ENCODE results near the gene PTPRE. TPM values are rescaled to one million over a fixed set of nuclear protein-coding genes. Genes with fewer than 3 reads are reported as not detected.

The PTPRE gene
- total RNA-seq, 1 donor from 2014 or later: 13.8 TPM

DNA sequence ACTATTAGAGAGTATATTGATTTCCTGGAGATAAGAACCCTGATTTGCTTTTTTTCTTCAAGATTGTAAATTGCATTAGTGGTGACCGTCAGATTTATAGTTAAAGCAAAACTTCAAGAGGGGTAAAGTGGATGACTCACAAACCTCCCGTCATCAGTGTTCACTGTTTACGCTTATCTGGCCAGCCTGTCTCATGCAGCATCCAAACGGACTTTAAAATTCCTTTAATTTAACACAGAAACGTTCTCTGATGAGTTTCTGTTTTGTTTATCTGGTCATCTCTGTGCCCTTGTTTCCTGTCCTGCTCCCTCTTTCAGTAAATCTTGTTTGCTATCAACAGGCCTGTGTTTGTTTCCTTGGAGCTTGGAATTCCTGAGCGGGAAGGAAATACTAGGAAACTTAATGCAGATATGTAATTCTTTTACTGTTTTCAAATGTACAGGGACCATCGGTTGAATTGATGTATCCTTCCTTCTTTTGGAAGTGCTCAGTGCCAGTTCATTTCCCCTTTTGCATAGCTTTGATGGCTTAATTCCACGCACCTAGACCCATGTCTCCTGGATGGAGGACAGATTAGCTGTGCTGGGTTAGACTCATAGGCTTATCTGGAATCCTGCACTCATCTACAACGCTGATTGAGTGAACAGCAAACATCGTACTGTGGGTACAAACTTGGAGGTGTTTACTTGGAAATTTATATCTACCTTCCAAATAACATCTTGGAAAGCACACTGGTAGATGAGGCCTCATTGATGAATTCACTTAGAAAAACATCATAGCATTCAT is 21.3 kb downstream of the PTPRE start:
- intact Hi-C loops (cut with micrococcal nuclease): no loop called here
- no peak overlapping the region for H3K4me3 ChIP-seq
- H3K27me3 ChIP-seq (ENCODE audit: low read depth): no peaks in the 10 kb centered on the region
- H3K9me3 ChIP-seq (replicated peaks): peaks cover 12% of the 10 kb centered on the region
- TF ChIP-seq, protein P1, sequence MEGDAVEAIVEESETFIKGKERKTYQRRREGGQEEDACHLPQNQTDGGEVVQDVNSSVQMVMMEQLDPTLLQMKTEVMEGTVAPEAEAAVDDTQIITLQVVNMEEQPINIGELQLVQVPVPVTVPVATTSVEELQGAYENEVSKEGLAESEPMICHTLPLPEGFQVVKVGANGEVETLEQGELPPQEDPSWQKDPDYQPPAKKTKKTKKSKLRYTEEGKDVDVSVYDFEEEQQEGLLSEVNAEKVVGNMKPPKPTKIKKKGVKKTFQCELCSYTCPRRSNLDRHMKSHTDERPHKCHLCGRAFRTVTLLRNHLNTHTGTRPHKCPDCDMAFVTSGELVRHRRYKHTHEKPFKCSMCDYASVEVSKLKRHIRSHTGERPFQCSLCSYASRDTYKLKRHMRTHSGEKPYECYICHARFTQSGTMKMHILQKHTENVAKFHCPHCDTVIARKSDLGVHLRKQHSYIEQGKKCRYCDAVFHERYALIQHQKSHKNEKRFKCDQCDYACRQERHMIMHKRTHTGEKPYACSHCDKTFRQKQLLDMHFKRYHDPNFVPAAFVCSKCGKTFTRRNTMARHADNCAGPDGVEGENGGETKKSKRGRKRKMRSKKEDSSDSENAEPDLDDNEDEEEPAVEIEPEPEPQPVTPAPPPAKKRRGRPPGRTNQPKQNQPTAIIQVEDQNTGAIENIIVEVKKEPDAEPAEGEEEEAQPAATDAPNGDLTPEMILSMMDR (IDR thresholded peaks at IDR 0.05; ENCODE audit: borderline replicate concordance): no peak
- H3K4me1 ChIP-seq: peaks cover 43% of the 10 kb centered on the region
- H3K36me3 ChIP-seq: peaks cover 9% of the 10 kb centered on the region
- DNase-seq: no peak
- no peak overlapping the region for H3K27ac ChIP-seq (replicated peaks)

DNA sequence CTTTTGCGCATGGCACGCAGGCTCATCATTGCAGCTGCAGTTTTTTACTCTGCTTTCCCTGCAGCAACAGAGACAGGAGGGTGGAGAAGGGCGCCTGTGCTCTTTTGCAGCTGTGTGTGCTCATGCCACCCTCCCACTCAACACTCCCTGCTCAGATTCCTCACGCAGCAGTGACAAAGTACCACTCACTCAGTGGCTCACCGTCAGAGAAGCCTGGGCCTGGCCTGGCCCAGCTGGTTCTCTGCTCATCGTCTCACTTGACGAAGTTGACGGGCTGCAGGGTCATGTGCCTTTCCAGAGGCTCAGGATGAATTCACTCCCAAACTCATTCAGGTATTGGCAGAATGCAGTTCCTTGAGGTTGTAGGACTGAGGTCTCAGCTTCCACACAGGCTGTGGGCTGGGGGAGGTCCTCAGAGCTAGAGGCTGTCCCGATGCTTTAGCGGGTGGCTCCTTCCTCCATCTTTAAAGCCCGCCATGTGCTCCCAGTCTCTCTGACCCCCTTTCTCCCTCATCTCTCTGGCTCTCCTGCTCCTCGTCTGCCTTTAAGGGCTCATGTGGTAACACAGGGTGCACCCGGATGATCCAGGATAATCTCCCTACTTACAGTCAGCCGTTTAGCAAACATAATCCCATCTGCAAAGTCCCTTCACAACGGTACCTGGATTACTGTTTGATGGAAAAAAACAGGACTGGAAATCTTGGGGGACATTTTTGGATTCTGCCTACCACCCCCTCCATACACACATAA is 25.8 kb downstream of the PTPRE start:
- Histone ChIP-seq H3K36me3 (peaks cover 9% of the 10 kb centered on the region), H3K9me3 (replicated peaks) (peaks cover 13% of the 10 kb centered on the region), H3K4me3 (no peak overlapping the region), H3K4me1 (peaks cover 15% of the 10 kb centered on the region), H3K27me3 (ENCODE audit: low read depth) (no peaks in the 10 kb centered on the region), H3K27ac (replicated peaks) (no peak overlapping the region)
- intact Hi-C loops (cut with micrococcal nuclease): no loop called here
- TF ChIP-seq, protein P1 (IDR thresholded peaks at IDR 0.05; ENCODE audit: borderline replicate concordance): no peak
- DNase-seq: no peak

DNA sequence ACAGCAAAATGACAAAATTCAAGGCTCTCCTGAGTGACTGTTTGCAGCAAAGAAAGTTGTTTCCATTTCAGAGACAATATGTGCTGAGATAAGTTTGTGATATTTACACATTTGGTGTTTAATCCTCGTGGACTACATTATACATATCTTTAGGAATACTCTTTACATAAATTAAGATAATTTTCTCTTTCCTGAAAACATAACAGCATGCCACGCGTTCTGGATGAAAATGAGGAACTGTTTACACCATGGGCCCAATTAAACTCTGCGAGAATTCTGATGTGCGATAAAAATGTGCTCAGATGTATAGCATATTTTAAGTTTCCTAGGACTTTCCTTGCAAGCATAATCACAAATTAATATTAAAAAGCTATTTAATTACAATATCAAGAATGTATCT is 26.4 kb downstream of the PTPRE start:
- Histone ChIP-seq H3K4me1 (peaks cover 15% of the 10 kb centered on the region), H3K4me3 (no peak overlapping the region), H3K27me3 (ENCODE audit: low read depth) (no peaks in the 10 kb centered on the region), H3K9me3 (replicated peaks) (peaks cover 13% of the 10 kb centered on the region), H3K27ac (replicated peaks) (no peak overlapping the region), H3K36me3 (peaks cover 9% of the 10 kb centered on the region)
- DNase-seq: no peak
- TF ChIP-seq, protein P1 (IDR thresholded peaks at IDR 0.05; ENCODE audit: borderline replicate concordance): no peak
- intact Hi-C loops (cut with micrococcal nuclease): no loop called here

DNA sequence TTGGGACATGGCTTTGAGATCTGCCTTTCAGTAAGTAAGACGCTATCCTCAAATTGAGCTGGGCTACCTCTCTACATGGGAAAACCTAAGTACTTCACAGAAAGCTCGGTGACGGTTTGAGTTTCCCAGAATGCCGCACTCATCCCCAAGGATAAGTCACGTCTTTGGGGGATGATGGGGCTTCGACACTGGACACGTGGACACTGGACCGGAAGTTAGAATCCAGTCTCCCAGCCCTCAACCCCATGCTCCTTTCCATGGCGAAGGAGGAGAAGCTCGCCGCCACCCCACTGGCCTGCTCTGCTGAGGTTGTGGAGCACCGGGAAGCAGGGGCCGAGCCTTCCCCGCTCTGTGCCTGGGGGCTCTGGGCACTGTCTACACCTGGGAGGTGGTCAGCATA is 27.5 kb downstream of the PTPRE start:
- H3K27ac ChIP-seq (replicated peaks): no peak overlapping the region
- peaks cover 13% of the 10 kb centered on the region for H3K4me1 ChIP-seq
- H3K9me3 ChIP-seq (replicated peaks): peaks cover 13% of the 10 kb centered on the region
- peaks cover 9% of the 10 kb centered on the region for H3K36me3 ChIP-seq
- no peak for DNase-seq
- TF ChIP-seq, protein P1 (IDR thresholded peaks at IDR 0.05; ENCODE audit: borderline replicate concordance): no peak
- intact Hi-C loops (cut with micrococcal nuclease): no loop called here
- H3K27me3 ChIP-seq (ENCODE audit: low read depth): no peaks in the 10 kb centered on the region
- H3K4me3 ChIP-seq: no peak overlapping the region

DNA sequence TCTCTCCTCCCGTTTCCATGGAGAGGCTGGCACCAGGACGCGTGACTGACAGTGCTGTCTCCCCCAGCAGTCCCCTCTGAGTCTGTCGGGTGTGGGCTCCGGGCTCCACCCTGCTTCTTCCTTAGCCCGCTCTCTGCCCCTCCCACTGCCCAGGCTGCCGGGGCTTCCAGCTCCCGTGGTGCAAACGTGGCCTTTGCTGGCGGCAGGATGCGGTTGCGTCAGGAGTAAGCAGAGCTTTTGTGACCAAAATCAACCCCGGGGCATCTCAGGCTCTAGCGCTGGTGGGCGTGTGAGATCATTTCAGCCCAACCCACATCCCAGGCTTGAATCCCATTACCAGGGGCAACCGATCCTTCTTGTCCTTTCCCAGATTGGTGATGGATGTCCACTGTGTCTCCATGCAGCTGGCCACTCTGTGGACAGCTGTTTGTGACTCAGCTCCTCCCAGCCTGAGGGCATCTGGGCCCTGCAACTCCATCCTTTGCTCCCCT is 28.2 kb downstream of the PTPRE start:
- Histone ChIP-seq H3K4me3 (no peak overlapping the region), H3K4me1 (peaks cover 13% of the 10 kb centered on the region), H3K36me3 (peaks cover 9% of the 10 kb centered on the region), H3K9me3 (replicated peaks) (peaks cover 13% of the 10 kb centered on the region), H3K27me3 (ENCODE audit: low read depth) (no peaks in the 10 kb centered on the region), H3K27ac (replicated peaks) (no peak overlapping the region)
- intact Hi-C loops (cut with micrococcal nuclease): no loop called here
- TF ChIP-seq, protein P1 (IDR thresholded peaks at IDR 0.05; ENCODE audit: borderline replicate concordance): no peak
- DNase-seq: no peak
